Esophagus muscularis mucosa (tissue), 3 donors: Measurements from ENCODE around the gene RDX.

Experiments used
- CTCF ChIP-seq, 3 experiments: fragments of 200-600 bp in 2 of 3; fragments of 450-650 bp in 1 of 3; sonication (generic) in 2 of 3; IDR thresholded peaks; one replicate each; pipeline ENCODE4 v1.5.1; 2017 to 2019; ENCODE audit warnings: antibody characterized with exemption in 3 of 3, mild to moderate bottlenecking in 2 of 3, moderate library complexity in 1 of 3
- EP300 ChIP-seq: sonication (generic); formaldehyde crosslinking; IDR thresholded peaks from one replicate; pipeline ENCODE4 v1.6.1; 2017; ENCODE audit warnings: antibody characterized with exemption

GRCh38 chr11:110161061-110161460 is 135.4 kb downstream of the RDX start:
- TF ChIP-seq EP300 (no peak), CTCF (IDR thresholded peaks at IDR 0.05) (no peak)
